DMS153 (cell line): ENCODE results near the gene SPOUT1.

Source experiments
- DNase-seq: peaks from one replicate; lab custom pipeline; 2025; lab: John Stamatoyannopoulos, UW

SPOUT1 gene

DNA sequence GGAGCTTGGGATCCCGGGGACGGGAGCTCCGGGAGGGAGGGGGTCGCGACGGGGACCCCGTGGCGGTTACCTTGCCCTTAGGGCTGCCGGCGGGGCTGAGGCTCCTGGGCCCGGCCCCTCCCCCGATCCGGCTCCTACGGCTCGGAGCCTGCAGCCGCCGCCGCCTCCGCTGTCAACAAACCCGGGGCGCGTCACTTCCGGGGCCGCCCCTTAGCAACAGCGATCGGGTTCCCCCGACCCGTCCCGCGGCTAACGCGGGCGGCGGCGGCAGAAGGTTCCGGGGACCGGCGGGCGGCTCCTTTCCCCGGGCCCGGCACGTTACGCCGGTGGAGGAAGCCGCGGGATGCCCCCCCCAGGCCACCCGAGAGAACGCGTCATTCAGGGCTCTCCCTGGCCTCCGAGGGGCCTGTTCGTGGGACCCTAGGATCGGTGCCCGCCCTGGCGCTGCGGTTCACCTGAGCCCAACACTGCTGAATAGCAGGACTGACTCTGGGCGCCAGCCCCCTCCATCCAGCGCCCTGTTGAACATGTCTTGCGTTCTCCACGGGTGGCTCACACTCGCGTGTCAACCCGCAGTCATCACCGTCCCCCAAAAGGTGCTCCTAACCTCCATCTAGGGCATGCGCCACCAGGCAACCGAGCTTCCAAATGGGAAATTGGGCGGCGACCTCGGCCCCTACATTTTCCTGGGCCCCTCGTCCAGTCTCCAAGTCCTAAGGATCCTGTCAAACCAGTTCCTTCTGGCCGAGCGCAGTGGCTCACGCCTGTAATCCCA is 57.7 kb downstream of the SPOUT1 start, which contains the start of gene ZER1:
Gene ZER1 (minus strand): TSS at position 183 of the 775 bp plus-strand sequence. CDS start 16,362 bp downstream, outside the sequence.
- peak; percentile 74 for DNase-seq

DNA sequence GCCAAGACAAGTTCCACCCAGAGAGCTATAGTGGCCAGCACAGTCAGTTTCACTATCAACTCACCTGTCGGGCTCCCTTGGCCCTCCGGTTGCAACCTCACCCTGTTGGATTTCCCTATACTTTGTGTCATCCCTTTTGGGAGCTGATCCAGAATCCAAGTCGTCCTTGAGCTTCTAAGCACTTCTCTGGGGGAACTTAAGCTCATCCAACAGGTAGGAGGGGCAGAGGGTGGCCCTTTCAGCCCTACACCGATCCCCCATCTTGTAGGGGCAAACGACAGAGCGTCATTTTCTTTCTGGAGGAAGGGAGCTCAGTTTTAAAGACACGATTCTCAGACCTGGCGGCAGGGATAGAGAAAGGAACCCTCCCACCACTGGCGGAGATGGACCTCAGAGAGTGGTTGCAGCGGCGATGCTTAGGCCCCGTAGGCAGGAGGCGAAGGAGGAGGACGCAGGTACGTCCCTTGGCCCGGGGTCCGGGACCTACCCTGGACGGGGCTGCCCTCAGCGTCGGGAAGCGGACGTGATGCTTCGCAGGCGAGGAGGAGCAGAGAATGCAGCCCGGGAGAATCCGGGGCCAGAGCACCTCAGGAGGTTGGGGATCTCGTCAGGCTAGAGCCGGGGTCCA is 58.4 kb downstream of the SPOUT1 start:
- no peak for DNase-seq

DNA sequence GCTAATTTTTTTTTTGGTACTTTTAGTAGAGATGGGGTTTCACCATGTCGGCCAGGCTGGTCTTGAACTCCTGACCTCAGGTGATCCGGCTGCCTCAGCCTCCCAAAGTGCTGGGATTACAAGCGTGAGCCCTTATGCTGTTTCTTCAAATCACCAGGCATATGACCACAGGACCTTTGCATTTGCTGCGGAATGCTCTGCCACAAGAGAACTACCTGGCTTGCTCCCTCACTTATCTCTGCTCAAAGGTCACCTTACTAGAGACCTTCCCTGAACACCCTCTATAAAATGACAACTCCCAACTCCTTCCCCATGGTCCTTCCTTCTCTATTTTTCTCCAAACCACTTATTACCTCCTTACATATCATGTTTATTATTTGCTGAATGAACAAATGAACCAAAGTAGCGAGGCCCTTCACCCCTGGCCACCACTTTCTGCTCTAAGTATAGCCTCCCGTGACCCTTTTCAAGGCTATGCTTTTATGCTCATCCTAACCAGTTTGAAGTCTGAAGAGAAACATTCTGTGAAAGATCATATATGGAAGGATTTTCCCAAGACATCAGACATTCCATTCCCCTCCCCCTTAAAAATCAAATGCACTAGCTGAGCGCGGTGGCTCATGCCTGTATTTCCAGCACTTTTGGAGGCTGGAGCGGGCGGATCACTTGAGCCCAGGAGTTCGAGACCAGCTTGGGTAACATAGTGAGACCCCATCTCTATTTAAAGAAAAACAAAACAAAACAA is 59.1 kb downstream of the SPOUT1 start:
- no peak for DNase-seq
